MV-4-11 (cell line): ENCODE data around the gene EXD3.
A peak's percentile ranks its signal among the peaks of the same experiment; 100 is the strongest.

Experiments used
- DNase-seq: peaks from one replicate; lab custom pipeline; 2025; lab: John Stamatoyannopoulos, UW

The EXD3 gene

DNA sequence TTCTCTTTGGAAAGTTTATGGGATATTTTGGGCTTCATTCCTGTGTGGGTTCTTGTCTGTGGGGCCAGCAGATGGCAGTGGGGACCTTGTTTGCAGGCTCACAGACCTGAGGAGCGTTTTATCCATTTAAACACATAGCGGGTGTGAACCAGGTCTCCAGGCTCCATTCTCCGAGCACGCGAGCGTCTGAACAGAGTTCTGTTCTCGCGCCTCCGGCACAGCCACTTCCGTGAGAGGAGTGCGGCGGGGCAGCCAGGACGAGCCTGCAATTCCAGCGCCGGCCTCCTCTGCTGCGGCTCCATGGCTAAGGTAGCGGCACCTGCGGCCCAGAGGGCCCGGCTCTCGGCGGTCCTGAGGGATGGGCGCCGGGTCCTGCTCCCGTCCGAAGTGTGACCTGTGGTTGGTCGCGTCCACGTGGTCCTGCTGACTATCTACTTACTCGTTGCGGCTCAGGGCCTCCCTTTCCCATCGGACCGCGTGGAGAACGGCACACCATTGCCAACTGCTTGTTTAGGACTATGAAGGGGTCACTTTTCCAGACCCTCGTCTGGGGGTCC is 128.2 kb downstream of the EXD3 start:
- no peak for DNase-seq

DNA sequence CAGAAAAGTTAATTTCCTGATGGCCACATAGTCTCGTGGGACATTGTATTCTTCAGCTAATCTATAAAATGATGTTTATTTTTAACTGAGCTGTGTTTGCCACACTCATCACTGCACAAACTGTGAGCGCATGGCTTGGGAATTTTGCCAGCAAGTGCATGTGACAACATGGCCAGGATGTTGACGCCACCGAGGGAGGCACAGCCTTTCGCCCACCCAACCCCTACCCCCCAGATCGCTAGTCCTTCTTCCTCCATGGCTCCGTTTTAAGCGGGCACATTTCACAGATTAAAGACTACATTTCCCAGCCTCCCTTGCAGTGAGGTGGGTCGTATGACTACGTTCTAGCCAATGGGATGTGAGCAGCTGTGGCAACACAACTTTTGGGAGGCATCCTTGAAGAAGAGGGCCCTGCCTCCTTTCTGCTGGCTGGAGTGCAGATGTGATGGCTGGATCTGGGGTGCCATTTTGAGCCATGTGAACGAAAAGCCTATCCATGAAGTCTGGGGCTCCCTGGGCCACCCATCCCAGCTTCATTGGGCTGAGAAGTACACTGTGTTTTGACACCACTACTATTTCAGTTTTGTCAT is 128.8 kb downstream of the EXD3 start:
- peak; percentile 49 for DNase-seq

DNA sequence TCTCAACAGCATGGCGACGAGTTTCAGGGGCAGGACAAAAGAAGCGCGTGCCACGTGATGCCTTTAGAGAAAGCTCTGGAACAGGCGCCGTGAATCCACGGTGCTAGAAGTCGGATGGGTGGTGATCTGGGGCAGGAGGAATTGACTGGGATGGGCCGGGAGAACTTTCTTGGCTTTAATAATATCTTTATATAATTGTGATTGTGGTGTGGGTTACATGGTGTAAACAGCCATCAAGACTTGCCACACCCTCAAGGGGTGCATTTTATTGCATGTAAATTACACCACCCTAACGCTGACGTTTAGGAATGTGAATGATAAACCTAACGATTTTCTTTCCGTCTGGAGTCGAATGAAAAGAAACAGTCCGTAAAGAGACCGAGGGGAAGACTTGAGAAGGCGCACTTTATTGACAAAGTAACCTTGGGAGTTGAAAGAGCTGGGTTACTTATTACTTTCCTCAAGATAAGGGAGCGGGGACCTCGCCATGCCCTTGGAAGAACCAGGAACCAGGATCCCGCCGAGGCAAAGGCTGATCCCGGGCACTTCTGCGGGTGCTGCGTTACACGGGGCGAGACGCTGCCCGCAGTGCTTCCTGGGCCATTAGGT is 129.4 kb downstream of the EXD3 start:
- no peak for DNase-seq

DNA sequence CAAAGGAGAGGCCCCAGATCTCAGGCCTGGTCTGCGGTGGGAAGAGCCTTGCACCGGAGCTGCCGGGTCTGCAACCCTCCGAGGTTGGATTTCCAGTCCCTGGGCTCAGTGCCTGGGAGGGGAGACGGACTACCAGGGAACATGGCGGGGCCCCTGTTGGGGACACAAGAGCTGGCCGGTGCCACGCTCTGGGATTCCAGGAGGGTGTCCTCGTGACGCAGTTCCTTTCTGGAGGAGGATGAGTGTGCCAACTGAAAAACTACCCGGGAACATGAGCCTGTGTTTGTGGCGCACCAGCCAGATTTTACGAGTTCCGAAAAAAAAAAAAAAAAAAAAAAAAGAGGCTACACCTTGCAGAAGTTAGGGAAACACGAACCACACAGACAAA is 129.9 kb downstream of the EXD3 start:
- DNase-seq: no peak

DNA sequence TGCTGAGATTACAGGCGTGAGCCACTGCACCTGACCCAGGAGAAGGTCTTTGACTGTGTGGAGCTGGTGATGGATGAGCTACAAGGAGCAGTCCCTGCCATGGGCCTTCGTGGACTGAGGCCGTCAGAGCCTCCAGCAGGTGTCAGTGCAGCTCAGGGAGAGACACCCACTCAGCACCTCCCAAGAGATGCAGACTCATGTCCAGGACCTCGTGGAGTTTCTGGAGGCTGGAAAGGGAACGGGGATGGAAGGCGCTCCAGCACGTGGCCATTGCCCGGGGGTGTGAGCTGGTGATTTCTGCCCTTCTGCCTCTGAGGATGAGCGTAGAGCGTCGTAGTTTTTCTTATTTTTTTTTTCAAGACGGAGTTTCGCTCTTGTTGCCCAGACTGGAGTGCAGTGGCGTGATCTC is 136.0 kb downstream of the EXD3 start:
- DNase-seq: peak; percentile 21

DNA sequence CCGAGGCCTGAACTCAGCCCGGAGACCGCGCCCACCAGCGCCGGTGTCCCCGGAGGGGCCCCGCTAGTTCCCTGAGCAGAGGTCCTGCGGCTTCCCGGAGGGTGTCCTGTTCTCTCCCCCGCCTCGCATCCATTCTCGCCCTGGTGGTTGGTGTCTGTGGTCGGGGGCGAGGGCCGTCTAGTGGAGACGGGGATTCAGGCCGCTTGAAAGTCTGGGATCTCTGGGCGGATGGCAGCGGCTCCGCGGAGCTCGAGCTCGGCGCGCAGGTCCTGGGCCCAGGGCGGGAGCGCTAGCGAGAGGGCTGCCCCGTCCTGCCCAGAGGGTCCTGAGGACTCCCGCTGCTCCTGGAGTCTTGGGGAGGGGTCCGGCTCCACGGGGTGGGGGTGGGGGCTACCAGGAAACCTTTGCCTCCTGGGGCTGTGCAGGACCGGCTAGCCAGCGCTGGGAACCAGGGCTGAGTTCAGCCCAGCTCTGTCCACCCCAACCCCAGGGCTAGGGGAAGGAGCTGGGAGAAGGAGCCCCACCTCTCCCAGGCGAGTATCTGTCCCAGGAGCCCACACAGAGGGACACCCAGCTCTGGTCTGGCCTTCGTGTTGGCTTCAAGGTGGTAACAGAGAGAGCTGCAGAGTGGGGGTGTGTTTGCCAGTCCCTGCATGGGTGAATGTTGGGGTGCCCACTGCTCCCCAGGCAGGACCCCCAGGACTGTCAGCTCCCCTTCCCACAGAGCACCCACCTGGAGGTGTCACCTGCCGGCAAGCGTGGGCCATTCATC is 141.4 kb downstream of the EXD3 start:
- DNase-seq: no peak

DNA sequence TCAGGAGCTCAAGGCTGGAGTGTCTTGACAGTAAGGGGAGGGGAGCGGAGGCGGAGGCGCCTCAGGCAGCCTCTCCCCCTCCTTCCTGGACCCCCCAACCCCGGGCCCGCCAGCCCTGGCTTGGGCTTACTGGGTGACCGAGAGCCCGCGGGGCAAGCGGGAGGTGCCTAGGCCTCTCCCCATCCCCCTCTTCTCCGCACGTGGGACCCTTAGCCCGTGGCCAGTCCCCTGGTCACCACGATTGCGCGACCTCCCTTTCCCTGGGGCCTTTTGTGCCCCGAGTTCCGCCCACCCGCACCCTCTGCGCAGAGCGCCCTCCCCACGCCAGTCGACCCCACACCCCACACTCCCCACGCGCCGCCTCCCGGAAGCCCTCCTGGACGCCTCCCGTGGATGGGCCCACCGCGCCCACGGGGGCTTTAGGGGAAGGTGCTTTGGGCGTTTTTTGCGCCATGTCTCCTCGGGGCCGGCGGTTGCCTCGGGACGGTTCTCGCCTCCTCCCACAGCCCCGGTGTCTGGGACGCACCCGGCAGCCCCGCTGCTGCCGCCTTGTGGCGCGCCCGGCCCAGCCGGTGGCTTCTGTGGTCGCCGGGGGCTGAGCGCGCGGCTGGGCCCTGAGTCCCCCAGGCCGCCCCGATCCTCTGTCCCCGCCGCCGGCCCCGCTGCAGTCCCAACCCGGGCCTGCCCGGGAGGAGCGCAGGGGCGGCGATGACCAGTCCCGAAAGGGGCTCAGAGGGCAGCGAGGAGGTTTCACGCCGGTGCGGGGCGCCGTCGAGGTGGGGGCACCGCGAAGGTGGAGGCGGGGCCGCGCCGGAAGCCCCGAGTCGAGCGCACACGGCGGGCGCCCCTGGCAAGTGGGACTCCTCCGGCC is 142.3 kb downstream of the EXD3 start:
- DNase-seq: no peak

DNA sequence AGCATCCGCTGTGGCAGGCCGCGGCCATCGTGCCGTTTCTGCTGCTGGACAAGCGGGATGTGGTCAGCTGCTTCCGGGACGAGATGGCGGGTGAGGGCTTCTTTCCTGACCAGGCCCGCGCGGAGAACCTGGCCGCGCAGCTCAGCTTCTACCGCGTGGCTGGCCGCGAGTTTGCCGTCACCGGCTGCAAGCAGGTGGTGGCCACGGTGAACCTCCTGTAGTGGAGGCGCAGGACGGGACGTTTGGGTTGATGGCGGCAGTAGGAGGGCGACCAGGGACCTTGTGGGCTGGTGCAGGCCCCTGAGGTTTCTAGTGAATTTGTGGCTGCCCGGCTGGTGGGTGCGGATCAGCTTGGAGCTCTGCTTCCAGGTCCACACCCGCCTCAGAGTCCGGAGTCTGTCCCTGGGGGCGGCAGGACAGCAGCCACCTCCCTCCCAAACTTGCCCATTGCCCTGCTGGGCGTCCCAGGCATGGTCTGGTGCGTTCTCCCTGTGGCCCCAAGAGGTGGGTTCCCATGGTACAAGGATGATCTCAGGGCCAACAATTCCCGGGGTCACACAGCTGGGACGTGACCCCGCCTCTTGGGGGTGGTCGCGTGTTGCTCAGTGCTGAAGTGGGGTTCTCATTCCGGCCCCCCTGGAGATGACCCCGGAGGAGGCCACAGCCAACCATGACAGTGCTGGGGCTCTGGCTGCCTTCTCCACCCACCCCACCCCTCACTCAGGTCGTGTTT is 143.1 kb downstream of the EXD3 start:
- DNase-seq: no peak

DNA sequence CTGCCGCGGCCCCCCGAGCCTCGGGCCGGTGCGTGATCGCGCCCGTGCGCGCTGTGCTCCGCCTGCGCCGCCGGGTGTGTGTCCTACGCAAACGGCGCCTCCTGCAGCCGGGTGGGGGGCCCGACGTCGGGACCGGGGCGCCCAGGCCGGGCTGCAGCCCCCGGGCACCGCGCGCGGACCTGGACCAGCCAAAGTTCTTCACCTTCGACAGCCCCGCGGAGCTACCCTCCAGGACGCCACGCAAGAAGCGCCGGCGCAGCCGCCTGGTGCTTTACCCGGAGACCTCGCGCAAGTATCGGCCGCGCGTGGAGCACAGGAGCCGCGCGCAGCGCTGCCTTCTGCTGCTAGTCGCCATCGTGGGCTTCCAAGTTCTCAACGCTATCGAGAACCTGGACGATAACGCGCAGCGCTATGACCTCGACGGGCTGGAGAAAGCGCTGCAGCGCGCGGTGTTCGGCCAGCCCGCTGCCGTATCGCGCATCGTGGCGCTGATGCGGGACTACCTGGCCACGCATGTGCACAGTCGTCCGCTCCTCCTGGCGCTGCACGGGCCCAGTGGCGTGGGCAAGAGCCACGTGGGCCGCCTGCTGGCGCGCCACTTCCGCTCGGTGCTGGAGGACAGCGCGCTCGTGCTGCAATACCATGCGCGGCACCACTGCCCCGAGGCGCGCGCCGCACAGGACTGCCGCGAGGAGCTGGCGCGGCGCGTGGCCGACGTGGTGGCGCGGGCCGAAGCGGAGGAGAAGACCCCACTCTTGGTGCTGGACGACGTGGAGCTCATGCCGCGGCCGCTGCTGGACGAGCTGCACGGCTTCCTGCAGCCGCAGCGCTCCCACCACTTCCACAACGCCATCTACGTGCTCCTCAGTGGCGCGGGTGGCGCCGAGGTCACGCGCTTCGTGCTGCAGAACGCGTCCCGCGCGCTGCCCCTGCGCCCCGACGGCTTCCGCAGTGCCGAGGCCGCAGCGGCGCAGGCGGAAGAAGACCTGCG is 143.9 kb downstream of the EXD3 start:
- no peak for DNase-seq

DNA sequence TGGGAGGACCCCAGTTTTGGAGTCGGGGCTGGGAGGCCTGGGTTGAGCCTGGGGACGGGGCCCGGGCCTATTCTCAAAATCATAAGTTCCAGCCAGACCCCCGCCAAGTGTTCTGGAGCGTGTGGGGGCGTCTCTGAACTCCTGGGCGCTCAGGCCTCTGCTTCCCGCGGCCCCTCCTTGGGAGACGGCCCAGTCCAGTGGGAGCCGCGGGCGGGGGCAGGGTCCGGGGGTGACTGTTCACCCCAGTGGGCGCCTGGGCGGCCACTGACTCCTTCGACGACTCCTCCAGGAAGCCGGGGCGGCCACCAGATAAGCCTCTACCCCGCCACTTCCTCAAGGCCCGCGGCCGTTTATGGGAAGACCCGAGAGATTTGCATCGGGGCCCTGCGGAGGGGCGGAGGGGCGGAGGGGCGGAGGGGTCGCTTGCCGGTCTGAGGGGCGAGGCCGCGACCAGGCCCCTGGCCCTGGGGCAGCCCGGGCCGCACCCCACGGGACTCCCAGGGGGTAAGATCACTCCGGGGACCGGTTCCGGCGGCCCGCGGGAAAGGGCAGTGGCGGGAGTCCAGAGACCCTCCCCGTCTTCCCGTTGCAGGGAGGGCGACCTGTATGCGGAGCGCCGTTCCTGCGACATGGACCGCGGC is 144.8 kb downstream of the EXD3 start:
- DNase-seq: peak; percentile 49

DNA sequence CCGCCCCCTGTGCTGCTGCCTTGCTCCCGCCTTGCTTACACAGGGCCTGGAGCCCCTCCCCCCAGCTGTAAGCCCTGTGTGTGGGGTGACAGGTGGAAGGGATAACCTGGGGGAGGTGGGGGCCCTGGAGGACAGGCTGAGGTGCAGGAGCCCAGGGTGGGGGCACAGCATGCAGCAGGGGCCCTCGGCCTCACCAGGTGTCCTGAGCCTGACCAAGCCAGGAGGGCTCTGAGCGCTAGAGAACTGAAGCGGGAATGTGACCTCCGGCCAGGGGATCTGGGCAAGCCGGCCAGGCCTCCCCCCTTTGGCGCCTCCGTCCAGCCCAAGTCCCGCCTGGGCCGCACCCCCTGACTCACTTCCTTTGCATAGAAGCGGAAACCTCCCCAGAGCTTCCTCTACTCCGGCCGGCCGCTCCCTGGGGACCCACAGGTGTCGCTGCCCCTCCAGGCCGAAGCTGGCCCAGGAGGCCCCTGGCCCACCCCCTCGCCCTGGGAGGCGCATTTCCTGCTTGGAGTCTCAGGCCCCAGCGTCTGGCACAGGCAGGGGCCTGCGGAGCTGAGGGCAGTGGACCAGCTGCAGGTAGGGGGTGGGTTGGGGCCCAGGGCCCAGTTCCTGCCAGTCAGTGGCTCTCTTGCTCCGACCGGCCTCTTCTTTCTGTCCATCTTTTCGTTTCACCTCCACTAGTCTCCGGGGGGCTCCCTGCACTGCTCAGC is 145.5 kb downstream of the EXD3 start, which contains the start of gene TOR4A:
TSS of gene TOR4A (plus strand) at position 398 of the 713 bp plus-strand sequence. CDS start 964 bp downstream, outside the sequence.
- DNase-seq: peak; percentile 83

DNA sequence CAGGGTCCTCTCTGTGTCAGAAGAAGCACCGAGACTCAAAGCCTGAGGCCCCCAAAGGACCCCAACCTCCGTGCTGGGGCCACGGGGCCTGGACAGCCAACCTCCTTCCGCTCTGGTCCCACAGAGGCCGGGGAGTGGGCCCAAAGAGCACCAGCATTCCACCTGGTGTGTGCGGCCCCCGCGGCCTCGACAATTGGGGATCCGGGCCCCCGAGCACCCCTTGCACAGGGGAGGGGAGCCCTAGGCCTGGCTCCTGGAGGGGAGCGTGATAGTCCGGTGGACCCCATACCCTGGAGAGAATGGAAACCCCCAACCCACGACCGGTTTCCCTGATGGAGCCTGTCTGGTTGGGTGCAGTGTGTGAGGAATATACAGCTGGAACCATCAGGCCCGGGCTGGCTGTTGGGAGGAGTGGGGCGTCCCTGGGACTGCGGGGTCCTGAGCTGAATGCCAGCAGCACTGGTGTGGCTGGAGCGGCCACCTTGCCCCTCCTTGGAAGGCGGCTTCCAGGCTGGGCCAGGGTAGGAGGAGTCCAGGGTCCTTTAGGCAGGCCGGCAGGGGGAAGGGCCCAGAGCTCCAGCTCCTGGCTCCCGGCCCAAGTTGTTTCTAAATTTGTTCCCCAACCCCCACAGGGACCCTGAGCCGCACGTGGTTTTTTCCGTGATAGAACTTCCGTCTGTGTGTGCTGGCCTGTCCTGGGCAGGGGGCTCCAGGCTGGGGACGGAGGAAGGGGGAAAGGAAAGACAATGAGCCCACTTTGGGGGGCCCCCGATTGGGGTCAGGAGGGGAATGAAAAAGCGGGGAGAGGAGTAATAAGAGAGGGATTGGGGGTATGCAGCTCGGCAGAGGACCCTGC is 146.3 kb downstream of the EXD3 start:
- peak; percentile 67 for DNase-seq

DNA sequence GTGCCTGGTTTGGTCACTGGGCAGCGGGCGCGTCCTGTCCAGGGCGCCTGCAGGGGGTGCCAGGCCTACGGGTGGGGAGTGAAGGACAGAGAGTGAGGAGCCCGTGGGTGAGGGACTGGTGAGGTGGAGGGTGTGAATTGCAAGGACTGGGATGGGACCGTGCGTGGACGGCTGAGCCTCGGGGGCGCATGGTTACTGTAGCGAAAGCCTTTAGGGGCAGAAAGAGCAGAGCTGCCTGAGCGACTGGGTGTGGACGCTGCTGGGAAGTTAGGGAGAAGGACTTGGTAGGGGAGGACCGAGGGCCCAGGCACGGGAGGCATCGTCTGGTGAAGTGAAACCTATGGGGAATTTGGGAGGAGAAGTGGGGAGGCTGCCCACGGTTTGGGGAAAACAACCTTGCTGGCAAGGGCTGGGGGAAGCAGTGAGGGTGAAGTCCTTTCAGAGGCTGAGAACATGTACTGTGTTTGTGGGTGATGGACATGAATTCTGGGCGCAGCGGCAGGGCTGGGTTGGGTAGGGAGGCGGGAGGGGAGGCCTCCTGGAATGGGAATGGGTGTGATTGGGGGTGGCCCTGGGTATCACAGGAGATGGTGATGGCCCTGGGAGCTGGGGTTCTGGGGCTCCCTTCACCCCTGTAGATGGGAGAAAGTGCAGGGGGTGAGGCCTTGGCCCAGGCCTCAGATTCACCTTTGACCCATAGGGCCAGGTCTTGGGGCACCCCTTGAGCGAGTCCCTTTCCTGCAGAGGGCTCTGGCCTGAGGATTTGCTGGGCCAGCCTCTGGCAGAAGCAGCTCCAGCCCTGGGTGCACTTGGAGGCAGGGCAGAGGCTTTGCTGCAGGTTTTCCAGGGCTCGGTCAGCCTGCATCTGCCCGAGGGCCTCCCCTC is 147.1 kb downstream of the EXD3 start:
- no peak for DNase-seq

DNA sequence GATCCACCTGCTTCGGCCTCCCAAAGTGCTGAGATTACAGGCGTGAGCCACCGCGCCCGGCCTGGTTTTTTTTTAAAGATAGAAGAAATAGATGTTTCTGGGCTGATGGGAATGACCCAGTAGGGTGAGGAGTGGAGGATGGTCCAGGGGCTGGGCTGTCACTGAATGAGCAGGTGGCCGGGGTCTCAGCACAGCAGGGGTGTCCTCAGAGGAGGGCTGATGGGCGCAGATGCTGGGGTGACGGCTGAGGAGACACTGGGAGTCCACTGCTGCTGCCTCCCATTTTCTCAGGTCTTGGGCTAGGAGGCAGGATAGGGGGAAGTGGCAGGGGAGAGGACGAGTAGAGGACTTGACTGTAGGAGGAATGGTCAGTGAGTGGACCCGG is 147.8 kb downstream of the EXD3 start:
- no peak for DNase-seq

DNA sequence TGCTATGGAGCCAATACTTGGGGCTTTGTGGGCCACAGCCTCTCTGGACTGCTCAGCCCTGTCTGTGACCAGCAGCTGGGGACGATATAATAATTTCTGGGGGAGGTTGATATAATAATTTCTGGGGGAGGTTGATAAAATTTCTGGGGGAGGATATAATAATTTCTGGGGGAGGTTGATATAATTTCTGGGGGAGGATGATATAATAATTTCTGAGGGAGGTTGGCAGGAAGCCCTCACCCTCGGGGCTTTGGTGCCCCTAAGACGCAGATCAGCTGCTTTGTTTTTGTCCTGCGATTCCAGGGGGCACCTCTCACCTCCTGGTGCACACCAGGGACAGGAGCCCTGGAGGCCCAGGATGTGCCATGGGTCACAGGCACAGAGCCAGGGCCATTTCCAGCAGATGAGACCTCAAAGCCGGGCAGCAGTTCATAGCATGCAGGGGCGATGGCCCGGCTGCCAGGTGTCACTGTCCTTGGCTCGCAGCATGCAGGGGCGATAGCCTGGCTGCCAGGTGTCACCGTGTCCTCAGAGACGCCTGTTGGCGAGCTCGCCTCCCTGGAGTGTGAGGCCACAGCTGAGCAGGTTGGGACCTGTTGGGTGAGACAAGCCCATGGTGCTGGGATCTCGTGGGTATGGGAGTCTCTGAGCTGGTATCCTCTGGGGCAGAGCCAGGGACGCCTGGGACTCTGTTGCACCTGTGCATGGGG is 149.2 kb downstream of the EXD3 start:
- DNase-seq: no peak

DNA sequence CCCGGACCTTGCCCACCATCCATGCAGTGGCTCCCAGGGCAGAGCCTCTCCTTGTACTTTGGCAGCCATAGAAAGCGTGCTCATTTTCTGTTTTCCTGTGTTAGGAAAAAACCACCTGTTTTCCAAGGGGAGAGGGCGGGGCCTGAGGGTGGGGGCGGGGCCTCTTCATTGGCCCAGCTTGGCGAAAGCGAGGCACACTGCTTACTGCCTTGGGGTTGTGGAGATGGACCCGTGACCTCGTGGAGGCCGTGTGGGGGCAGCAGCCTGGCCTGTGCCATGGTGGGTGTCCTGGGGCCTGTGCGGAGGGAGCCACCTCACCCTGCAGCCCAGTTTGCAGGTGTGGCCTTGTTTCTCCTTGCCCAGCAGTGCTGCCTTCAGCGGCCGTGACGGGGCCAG is 149.9 kb downstream of the EXD3 start:
- DNase-seq: no peak
